HG03103 (cell line): ENCODE results near the gene AFG3L2.

Experiments
- ATAC-seq: cut with Tn5 transposase; IDR thresholded peaks from one replicate; pipeline ENCODE4 v1.9.1; 2021; ENCODE audit warnings: low read depth; ENCODE audit not compliant: unreplicated experiment

AFG3L2 gene

GRCh38 chr18:12306752-12307700, 70.0 kb downstream of the AFG3L2 start:
- ATAC-seq: no peak

GRCh38 chr18:12305930-12306629, 70.9 kb downstream of the AFG3L2 start:
- ATAC-seq: no peak

GRCh38 chr18:12305211-12305610, 71.8 kb downstream of the AFG3L2 start:
- no peak for ATAC-seq

GRCh38 chr18:12304351-12305210, 72.4 kb downstream of the AFG3L2 start:
- ATAC-seq: no peak

- no peak for ATAC-seq
These were observed 74.5 kb downstream of the AFG3L2 start for GRCh38 chr18:12302391-12303147.

DNA sequence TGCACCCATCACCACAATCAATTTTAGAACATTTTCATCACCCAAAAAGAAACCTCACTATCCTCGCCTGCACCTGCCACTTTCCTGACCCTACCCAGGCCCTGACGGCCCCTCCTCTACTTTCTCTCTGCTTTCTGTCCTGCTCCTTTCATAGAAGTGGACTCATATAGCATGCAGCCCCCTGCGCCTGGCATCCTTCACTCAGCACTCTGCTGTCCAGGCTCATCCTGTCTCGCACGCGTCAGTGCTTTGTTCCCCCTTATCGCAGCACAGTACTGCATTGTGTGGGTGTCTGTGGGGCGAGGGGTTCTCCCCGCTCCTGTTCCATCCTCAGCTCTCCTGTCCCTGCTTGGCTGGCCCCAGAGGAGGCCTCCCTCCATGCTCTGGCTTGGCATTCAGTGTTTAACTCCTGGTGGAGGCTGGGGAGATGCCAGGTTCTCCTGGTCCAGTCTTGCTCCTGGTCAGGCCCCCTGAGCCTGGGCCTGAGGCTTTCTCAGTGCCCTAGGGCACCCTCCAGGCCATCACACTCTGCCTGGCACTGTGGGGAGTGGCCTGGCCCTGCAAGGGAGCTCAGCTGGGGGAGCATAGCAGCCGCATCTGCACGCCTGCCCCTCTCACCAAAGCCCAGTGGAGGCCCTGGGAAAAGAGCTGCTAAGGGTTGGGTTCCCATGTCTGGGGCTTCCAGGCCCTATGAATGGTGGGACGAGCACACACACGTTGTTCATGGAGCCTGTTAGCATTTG, 75.6 kb downstream of the AFG3L2 start:
- no peak for ATAC-seq

DNA sequence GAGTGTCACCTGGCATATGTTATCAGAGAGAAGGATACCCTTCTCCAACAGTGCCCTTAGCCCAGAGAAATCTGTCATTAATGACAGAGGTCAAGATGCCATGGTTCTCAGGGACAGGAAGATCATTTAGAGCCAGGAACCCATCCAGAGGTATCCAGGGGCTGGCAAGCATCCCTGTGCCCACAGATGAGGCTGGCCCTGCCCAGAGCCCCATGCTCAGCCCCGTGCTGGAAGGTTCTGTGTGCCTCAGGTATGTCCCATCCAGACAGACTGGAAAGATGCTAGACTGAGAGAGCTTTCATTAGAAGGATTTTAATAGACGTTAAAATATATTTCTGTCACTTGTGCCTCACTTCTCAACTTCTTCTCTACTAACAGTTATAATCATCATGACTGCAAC, 77.2 kb downstream of the AFG3L2 start:
- ATAC-seq: no peak

DNA sequence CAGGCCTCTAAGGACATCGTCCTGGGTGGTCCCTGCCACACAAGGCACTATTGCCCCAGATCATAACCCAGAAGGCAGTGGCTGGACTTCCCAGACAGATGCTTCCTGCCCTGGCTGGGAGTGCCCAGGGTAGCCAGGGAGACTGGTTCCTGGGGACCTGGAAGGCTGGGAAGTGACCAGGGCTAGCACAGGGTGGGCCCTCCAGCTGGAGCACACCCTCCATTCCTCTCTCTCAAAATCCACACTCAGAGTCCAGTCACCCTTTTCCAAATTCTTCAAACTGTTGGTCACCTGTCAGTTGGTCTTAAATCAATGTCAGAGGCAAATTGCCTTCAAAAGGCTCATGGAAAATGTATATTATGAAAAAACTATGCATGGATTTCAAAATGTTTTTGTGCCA, 80.6 kb downstream of the AFG3L2 start:
- ATAC-seq: no peak

GRCh38 chr18:12296087-12296403, 81.0 kb downstream of the AFG3L2 start:
- no peak for ATAC-seq

DNA sequence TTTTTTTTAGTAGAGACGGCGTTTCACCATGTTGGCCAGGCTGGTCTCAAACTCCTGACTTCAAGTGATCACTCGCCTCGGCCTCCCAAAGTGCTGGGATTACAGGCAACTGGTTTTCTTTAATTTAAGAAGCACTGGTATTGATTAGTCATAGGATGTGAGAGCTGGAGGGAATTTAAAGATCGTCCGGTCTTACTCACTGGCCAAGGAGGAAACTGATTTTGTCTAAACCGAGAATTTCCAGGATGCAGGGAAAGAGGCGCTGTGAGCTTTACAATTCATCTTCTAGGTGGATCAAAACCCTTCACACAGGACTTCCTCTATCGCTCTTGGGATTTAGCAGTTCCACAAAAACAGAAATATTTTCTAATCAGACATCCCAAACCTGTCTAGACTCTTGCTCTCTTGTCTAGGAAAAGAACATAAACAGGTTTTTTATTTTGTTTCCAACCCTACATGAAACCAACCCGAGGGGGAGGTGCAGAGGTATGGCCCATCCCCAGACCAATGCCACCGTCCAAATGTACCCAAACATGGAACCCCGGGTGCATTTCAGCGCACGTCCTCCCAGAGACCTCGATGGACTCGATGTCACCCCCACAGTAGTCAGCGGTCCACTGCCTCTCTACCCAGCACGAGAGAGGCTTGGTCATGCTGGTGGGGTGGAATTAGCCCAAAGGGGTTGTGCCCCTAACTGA, 81.5 kb downstream of the AFG3L2 start:
- ATAC-seq: no peak

DNA sequence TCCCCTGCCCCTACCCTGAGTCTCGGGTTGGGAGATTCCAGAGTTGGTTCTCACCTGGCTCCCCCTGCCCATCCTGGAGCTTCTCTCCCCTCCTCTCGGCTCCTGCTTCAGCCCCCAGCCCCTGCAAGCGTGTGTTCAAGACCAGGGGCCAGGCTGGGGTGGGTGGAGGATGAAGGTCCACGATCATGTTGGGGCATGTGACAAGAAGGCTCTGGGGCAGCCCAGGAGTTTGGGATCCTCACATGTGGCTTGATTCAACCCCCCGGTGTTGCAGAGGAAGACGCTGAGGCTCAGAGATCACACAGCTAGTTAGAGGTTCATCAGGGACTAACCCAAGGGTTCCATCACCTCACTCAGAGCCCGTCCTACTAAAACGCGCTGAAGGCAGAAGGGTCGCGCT, 83.2 kb downstream of the AFG3L2 start:
- ATAC-seq: no peak

- no peak for ATAC-seq
These were observed 85.3 kb downstream of the AFG3L2 start for GRCh38 chr18:12291690-12292089.

DNA sequence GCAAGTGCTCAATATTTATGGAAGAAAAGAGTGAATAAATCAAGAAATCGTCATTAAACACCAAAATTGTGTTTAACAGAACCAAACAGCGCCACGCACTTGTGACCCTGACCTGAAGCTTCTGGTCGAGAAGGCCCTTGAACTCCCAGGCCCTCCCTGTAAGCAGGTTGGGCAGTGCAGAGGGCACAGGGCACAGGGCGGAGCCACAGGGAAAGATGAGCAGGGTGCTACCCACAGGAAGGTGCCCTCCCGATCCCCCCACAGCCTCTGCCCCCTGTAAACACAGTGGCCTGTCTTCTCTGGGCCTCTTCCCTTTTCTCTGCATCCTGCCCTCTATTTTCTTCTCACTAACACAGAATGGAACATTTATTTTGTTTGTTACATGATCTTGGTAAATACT, 85.9 kb downstream of the AFG3L2 start:
- no peak for ATAC-seq

DNA sequence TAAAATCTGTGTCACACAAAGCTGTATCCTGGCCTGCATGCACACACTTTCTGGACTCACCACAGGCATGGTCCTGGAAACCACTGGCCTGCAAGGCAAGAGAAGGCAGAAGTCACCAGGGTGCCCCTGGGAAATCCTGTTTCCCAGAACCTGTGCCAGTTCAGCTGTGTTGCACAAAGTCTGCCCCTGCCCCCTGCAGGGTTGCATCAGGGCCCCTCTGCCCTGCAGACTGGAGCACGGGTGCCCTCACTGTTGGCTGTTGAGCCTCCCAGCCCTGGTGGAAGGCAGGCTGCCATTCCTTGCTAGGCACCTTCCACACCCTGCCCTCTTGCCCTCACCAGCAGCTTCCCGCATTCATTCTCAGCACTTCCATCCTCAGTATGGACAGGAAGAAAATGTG, 86.9 kb downstream of the AFG3L2 start:
- no peak for ATAC-seq

GRCh38 chr18:12288403-12288755, 88.6 kb downstream of the AFG3L2 start:
- no peak for ATAC-seq

DNA sequence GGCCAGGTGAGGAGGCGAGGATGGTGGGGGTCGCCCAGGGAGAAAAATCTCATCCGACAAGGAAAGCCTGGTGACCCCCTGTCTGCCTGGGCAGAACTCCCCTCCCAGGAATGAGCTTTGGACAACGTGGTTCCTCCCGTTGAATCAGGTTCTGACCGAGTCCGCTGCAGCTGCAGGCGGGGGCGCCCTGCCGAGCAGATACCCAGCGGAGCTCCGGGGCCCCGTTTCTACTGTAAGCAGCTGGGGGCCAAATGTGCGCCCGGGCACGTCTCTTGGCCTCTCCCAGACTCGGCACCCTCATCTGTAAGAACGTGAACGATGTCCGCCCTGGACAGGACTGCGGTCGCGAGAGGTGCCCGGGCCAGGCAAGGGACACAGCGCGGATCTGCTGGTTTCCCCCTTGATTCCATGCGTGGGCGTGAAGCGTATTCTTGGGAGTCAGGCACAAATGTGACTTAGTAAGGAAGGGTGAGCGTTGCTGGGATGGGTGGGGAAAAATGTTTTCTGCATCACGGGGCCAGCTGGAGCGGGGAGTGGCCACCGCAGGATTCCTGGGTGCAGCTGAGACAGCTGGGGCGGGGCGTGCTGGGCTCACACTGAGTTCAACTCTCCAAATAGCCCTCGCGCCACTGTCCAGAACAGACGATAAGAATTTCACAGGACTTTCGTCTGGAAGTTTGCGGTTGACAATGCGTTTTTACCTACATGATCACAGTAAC, 89.2 kb downstream of the AFG3L2 start:
- no peak for ATAC-seq

- ATAC-seq: no peak
These were observed 89.8 kb downstream of the AFG3L2 start for GRCh38 chr18:12287131-12287681.

GRCh38 chr18:12283666-12284065, 93.4 kb downstream of the AFG3L2 start:
- no peak for ATAC-seq
